T-cell (primary cell): ENCODE measurements around the gene MVB12B. TPM values are rescaled to one million over a fixed set of nuclear protein-coding genes. Genes with fewer than 3 reads are reported as not detected.

Source experiments
- ATAC-seq, 4 experiments: fragments of 200-7000 bp in 3 of 4; fragments of 150-1000 bp in 1 of 4; cut with Tn5 transposase; replicated peaks in 1 of 4; 1 replicate in 3 of 4; 2 replicates in 1 of 4; pipeline ENCODE4 v1.10.0; 2021; ENCODE audit warnings: moderate library complexity in 3 of 4, mild to moderate bottlenecking in 2 of 4, moderate number of reproducible peaks in 1 of 4
- CTCF ChIA-PET, 2 donors: fragments of 300-600 bp; sonication (Branson Sonifier 250); formaldehyde crosslinking; loops; one replicate each; lab custom pipeline; 2022; ENCODE audit warnings: antibody characterized with exemption in 2 of 2; lab: Charles Lee
- POLR2A ChIA-PET, 2 donors: fragments of 300-600 bp; sonication (Branson Sonifier 250); formaldehyde crosslinking; loops; one replicate each; lab custom pipeline; 2022; ENCODE audit warnings: antibody characterized with exemption in 2 of 2; lab: Charles Lee
- DNase-seq, 35 experiments: peaks; one replicate each; pipeline versions ENCODE4 v3.0.0 to v3.0.0-alpha.2; 2013 to 2023
- H3K27ac ChIP-seq: one replicate; pipeline ENCODE4 v1.5.1; 2013; ENCODE audit warnings: low read length
- H3K27me3 ChIP-seq, 2 experiments: replicated peaks in 1 of 2; 1 replicate in 1 of 2; 2 replicates in 1 of 2; pipeline versions ENCODE4 v1.6.1 to v1.7.0; 2013; ENCODE audit warnings: low read length in 1 of 2, mixed read lengths in 1 of 2; ENCODE audit not compliant: control insufficient read depth in 2 of 2, insufficient read depth in 2 of 2; ENCODE audit errors: extremely low read depth in 1 of 2
- H3K36me3 ChIP-seq, 2 donors: 1 replicate in 1 of 2; 2 replicates in 1 of 2; pipeline versions ENCODE4 v1.6.1 to v1.7.0; 2013; ENCODE audit warnings: low read length in 1 of 2; ENCODE audit not compliant: control insufficient read depth in 2 of 2, insufficient read depth in 1 of 2; ENCODE audit errors: extremely low read depth in 1 of 2
- H3K4me1 ChIP-seq, 2 experiments: 1 replicate in 1 of 2; 2 replicates in 1 of 2; pipeline versions ENCODE4 v1.6.1 to v1.7.0; 2013; ENCODE audit warnings: low read length in 2 of 2, mixed read lengths in 1 of 2; ENCODE audit not compliant: insufficient read depth in 2 of 2, control insufficient read depth in 1 of 2; ENCODE audit errors: extremely low read depth in 1 of 2
- H3K4me3 ChIP-seq, 2 donors: 1 replicate in 1 of 2; 2 replicates in 1 of 2; pipeline versions ENCODE4 v1.5.1 to v1.7.0; 2013; ENCODE audit warnings: mild to moderate bottlenecking in 2 of 2, low read length in 1 of 2, moderate library complexity in 1 of 2; ENCODE audit not compliant: control insufficient read depth in 1 of 2; ENCODE audit errors: extremely low read depth in 1 of 2
- H3K9me3 ChIP-seq: 2 replicates; pipeline ENCODE4 v1.7.0; 2013
- H3K27ac Mint-ChIP-seq, 2 donors: one replicate each; pipeline ENCODE4 v1.8.0; 2020 to 2021; ENCODE audit warnings: mild to moderate bottlenecking in 2 of 2, mixed read lengths in 2 of 2
- H3K27me3 Mint-ChIP-seq, 2 donors: one replicate each; pipeline ENCODE4 v1.8.0; 2021 to 2022; ENCODE audit warnings: mixed read lengths in 2 of 2
- H3K36me3 Mint-ChIP-seq: one replicate; pipeline ENCODE4 v1.8.0; 2021; ENCODE audit warnings: mixed read lengths
- H3K4me1 Mint-ChIP-seq, 3 donors: one replicate each; pipeline ENCODE4 v1.8.0; 2020 to 2022; ENCODE audit warnings: mixed read lengths in 3 of 3, mild to moderate bottlenecking in 1 of 3
- H3K4me3 Mint-ChIP-seq, 3 donors: one replicate each; pipeline ENCODE4 v1.8.0; 2020 to 2022; ENCODE audit warnings: mild to moderate bottlenecking in 3 of 3, mixed read lengths in 3 of 3, moderate library complexity in 3 of 3
- H3K9me3 Mint-ChIP-seq, 3 donors: one replicate each; pipeline ENCODE4 v1.8.0; 2020 to 2022; ENCODE audit warnings: mixed read lengths in 3 of 3
- WGBS: methylation state at CpG from one replicate; pipeline ENCODE4 v1.1.5; 2013; ENCODE audit warnings: missing lambda C conversion rate; ENCODE audit not compliant: insufficient coverage; 5-methylcytosine and 5-hydroxymethylcytosine counted together
- total RNA-seq, 35 experiments: library from RNA in 6 of 35; stranded (reverse) in 6 of 35; fragments of 120-200 nt in 1 of 35; gene quantifications; one replicate each; pipeline versions ENCODE4 v1.2.1 to v1.2.4 and lab custom pipeline; 2013 to 2026

MVB12B gene
- total RNA-seq, 5 donors from 2014 or later (not counting 1 experiment from before 2014, with no cell fraction given) = 8.2 to 25.2 (median 10.6) TPM

DNA sequence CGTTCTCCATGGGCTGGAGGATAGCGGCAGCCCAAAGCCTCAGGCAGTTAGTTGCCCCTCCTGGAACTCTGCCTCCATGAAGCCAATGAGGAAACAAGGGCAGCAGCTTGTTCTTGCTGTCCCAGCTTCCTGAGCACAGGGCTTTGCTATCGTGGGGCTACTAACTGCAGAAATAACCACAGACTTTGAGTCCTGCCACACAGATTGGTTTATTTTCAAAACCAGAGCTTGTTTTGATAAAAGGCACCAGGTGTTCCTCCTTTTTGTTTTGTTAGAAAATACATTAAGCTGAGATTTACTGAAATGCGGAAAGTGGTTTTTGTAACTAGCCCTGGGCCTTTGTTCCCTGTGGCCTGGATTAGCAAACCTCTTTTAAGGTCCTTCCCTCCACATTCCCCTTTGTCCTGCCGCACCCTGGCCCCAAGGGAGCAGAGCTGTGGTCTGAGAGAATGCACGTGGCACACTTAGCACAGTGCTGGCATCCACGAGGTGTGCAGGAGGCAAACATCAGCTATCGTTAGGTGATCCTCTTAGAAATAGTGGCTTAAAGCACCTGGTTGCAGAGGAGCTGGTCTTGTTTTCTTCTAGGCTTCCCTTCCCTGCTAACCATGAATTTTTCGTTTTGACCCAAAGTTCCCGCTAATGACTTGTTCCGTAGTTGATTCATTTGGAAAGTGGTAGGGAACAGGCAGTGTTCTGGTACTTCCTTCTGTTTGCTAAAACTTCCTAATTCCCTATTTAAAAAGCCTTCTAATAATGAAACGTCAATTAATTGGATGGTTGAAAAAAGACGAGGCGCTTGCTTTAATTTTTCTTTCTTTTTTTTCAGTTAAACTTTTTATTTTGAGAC is 21.5 kb downstream of the MVB12B start:
- peaks cover 39% of the 10 kb centered on the region for H3K36me3 Mint-ChIP-seq
- Histone ChIP-seq H3K4me3 (no peak overlapping the region), H3K4me1 (peaks cover 0 to 5% of the 10 kb centered on the region in 2 experiments), H3K9me3 (no peaks in the 10 kb centered on the region), H3K27ac (no peak overlapping the region), H3K36me3 (peaks cover 3 to 8% of the 10 kb centered on the region in 2 donors), H3K27me3 (peaks cover 0 to 2% of the 10 kb centered on the region in 2 experiments)
- ATAC-seq (no peak), DNase-seq (no peak)
- H3K27me3 Mint-ChIP-seq = no peaks in the 10 kb centered on the region
- POLR2A ChIA-PET = no interaction called here
- H3K27ac Mint-ChIP-seq = no peak overlapping the region
- peaks cover 7 to 16% (median 8%) of the 10 kb centered on the region in 3 donors for H3K9me3 Mint-ChIP-seq
- H3K4me3 Mint-ChIP-seq = no peak overlapping the region
- H3K4me1 Mint-ChIP-seq = peaks cover 10 to 28% (median 16%) of the 10 kb centered on the region in 3 donors
- 64% methylated on average over 7 of the region's 14 CpGs for WGBS
- CTCF ChIA-PET = no interaction called here

DNA sequence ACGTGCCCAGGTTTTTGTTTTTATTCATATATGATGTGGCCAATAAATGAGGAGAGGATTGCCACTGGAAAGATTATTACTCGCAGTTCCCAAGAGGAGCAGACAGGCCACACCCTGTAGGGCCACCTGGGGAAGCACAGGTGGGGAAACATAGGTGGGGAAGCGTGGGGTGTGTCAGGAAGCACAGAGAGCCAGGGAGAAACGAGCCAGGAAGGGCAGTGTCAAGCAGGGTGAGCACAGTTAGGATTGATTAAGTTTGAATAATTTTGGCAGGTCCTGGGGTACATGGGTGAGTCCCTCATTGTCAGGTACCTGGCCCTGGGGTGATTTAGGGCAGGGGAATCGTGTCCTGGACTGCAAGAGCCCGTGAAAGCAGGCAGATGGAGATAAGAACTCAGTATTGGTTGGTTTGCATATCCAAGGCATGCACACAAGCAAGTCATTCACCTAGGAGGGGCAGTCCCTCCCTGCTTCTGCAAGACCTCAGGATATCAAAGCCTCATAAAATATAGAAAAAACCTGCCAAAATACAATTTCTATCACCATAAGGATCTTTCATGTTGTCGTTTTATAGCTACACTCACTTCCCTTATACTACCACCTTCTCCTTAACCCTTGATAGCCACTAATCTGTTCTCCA is 22.4 kb downstream of the MVB12B start:
- Mint-ChIP-seq H3K27me3 (no peaks in the 10 kb centered on the region), H3K4me3 (no peak overlapping the region), H3K4me1 (peaks cover 17 to 28% (median 17%) of the 10 kb centered on the region in 3 donors), H3K9me3 (peaks cover 7 to 16% (median 8%) of the 10 kb centered on the region in 3 donors), H3K36me3 (peaks cover 36% of the 10 kb centered on the region), H3K27ac (no peak overlapping the region)
- peaks cover 0 to 5% of the 10 kb centered on the region in 2 experiments for H3K4me1 ChIP-seq
- DNase-seq (no peak), ATAC-seq (no peak)
- peaks cover 0 to 2% of the 10 kb centered on the region in 2 experiments for H3K27me3 ChIP-seq
- CTCF ChIA-PET = interaction anchor here in 1 of 2 donors (0.6 kb wide), 1 partner anchor 662 kb away, joined by 3 read pairs; no protein-coding TSS in a partner anchor
- H3K9me3 ChIP-seq = no peaks in the 10 kb centered on the region
- peaks cover 3 to 8% of the 10 kb centered on the region in 2 donors for H3K36me3 ChIP-seq
- no peak overlapping the region for H3K27ac ChIP-seq
- 61% methylated on average over 6 of the region's 7 CpGs for WGBS
- POLR2A ChIA-PET = interaction anchor here in 1 of 2 donors (0.6 kb wide), 1 partner anchor 12 kb away, joined by 3 read pairs; no protein-coding TSS in a partner anchor
- H3K4me3 ChIP-seq = no peak overlapping the region

DNA sequence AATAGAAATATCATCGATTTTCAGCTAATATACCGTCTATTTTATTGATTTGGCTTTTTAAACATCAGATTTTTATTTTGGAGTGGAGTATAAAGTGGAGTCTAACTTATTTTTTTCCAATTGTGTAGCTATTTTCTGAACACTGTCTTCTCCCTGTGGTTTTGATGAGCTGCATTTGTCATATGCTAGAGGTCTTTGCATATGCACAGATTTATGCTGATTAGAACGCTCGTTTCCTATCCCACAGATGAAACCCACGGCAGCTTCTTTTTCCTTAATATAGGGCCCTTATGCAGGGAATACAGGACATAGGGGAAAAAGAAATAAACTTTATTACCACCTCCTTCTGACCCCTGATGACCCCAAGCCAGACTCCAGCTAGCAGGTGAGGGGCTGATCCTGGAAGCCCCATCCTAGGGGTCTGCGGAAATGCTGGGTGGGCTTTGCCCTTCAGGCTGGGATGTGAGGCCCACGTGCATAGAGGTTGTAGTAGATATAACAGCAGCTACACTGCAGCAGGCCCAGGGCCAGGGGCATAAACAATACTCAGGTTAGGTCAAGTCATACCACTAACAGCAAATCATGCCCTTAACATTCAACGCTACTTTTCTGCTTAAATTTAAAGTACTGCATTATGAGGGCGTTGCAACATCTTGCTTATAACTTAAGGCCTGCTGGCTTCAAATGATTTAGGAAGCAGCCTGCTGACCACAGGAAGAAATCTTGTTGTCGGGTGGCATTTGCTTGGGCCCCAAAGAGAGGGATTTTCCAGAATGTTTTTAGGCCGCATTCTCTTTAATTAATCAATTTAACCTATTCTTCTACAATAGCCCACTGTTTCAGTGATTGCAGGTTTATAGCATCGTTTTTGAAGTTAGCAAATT is 28.5 kb downstream of the MVB12B start:
- H3K27ac Mint-ChIP-seq = no peak overlapping the region
- H3K27ac ChIP-seq = no peak overlapping the region
- no peak overlapping the region for H3K4me3 ChIP-seq
- no peaks in the 10 kb centered on the region for H3K27me3 Mint-ChIP-seq
- no peak overlapping the region for H3K4me3 Mint-ChIP-seq
- H3K9me3 ChIP-seq = no peaks in the 10 kb centered on the region
- no peaks in the 10 kb centered on the region for H3K4me1 ChIP-seq
- ATAC-seq (no peak), DNase-seq (no peak)
- 100% methylated on average over 2 of the region's 12 CpGs for WGBS
- H3K36me3 Mint-ChIP-seq = peaks cover 19% of the 10 kb centered on the region
- CTCF ChIA-PET = no interaction called here
- peaks cover 0 to 3% of the 10 kb centered on the region in 2 donors for H3K36me3 ChIP-seq
- H3K27me3 ChIP-seq = no peaks in the 10 kb centered on the region
- peaks cover 4 to 19% (median 11%) of the 10 kb centered on the region in 3 donors for H3K9me3 Mint-ChIP-seq
- peaks cover 11 to 21% (median 16%) of the 10 kb centered on the region in 3 donors for H3K4me1 Mint-ChIP-seq
- POLR2A ChIA-PET = interaction anchor here in 1 of 2 donors (0.5 kb wide), 1 partner anchor 531 kb away, joined by 4 read pairs; no protein-coding TSS in a partner anchor

DNA sequence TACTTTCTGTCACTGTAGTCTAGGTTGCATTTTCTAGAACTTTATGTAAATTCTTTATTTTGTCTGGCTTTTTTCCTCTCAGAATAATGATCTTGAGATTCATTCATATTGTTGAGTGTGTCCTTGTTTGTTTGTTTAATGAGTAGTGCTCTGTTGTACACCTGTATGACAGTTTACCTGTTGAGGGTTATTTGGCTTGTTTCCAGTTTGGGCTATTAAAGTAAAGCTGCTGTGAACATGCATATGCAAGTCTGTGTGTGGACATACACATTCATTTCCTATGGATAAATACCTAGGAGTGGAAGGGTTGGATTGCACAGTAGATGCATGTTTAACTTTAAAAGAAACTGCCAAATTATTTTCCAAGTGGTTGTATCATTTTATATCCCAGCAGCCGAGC is 30.4 kb downstream of the MVB12B start:
- Histone ChIP-seq H3K36me3 (no peaks in the 10 kb centered on the region), H3K4me3 (no peak overlapping the region), H3K27ac (no peak overlapping the region), H3K4me1 (no peaks in the 10 kb centered on the region), H3K9me3 (peaks cover 2% of the 10 kb centered on the region), H3K27me3 (no peaks in the 10 kb centered on the region)
- peaks cover 0 to 25% (median 11%) of the 10 kb centered on the region in 3 donors for H3K9me3 Mint-ChIP-seq
- peaks cover 11 to 21% (median 16%) of the 10 kb centered on the region in 3 donors for H3K4me1 Mint-ChIP-seq
- peaks cover 21% of the 10 kb centered on the region for H3K36me3 Mint-ChIP-seq
- ChIA-PET CTCF (interaction anchor here in 1 of 2 donors (0.6 kb wide), 1 partner anchor 346 kb away, joined by 3 read pairs; no protein-coding TSS in a partner anchor), POLR2A (no interaction called here)
- ATAC-seq (no peak), DNase-seq (no peak)
- H3K4me3 Mint-ChIP-seq = no peak overlapping the region
- whole genome bisulfite sequencing = no CpG with 5 or more reads among the region's 1 CpG
- H3K27me3 Mint-ChIP-seq = no peaks in the 10 kb centered on the region
- no peak overlapping the region for H3K27ac Mint-ChIP-seq

DNA sequence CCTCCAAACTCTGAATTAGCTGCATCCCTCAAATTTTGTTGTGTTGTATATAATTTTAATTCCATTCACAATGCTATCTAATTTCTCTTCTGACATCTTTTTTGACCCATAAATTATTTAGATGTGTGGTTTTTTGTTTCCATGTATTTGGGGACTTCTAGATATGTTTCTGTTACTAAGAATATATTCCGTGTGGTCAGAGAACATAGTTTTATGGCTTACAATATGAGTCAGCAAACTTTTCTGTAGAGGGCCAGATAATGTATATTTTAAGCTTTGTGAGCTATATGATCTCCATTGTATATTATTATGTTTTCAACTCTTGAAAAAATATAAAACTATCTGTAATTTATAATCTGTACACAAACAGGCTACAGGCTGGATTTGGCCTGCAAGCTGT is 33.4 kb downstream of the MVB12B start:
- no peak for DNase-seq
- Histone ChIP-seq H3K9me3 (peaks cover 2% of the 10 kb centered on the region), H3K4me3 (no peak overlapping the region), H3K27ac (no peak overlapping the region), H3K27me3 (no peaks in the 10 kb centered on the region), H3K36me3 (no peaks in the 10 kb centered on the region), H3K4me1 (no peaks in the 10 kb centered on the region)
- Mint-ChIP-seq H3K9me3 (peaks cover 0 to 37% (median 19%) of the 10 kb centered on the region in 3 donors), H3K4me3 (no peak overlapping the region), H3K4me1 (peaks cover 0 to 9% (median 0%) of the 10 kb centered on the region in 3 donors), H3K27me3 (no peaks in the 10 kb centered on the region), H3K27ac (no peak overlapping the region), H3K36me3 (peaks cover 37% of the 10 kb centered on the region)
- ATAC-seq = no peak
- ChIA-PET POLR2A (no interaction called here), CTCF (no interaction called here)
- WGBS = no CpG with 5 or more reads among the region's 1 CpG
